ENCODE measurements around the gene FZD7. TPM values are rescaled to one million over a fixed set of nuclear protein-coding genes. Genes with fewer than 3 reads are reported as not detected.

FZD7 gene
- total RNA-seq, 4 donors from 2014 or later: 4.4 to 9.4 (median 6.4) TPM

- intact Hi-C loops (cut with DNase I; ENCODE audit: low total_unique reads): no loop called here
- no peaks in the 10 kb centered on the region for H3K27me3 ChIP-seq
- H3K4me3 ChIP-seq: no peak overlapping the region
- H3K9me3 ChIP-seq: no peaks in the 10 kb centered on the region
- TF ChIP-seq CTCF (IDR thresholded peaks at IDR 0.05 in 4 of 5, conservative IDR thresholded peaks at IDR 0.05 in 1 of 5): no peak
- no peak for TF ChIP-seq POLR2A (IDR thresholded peaks at IDR 0.05)
- in situ Hi-C loops (cut with MboI; ENCODE audit: low sequenced_read_pairs in 4 of 4): no loop called here
- H3K4me1 ChIP-seq: no peaks in the 10 kb centered on the region
- no peak for DNase-seq
- no peak for ATAC-seq
- H3K36me3 ChIP-seq: no peaks in the 10 kb centered on the region
- H3K27ac ChIP-seq: no peak overlapping the region
Measured at GRCh38 chr2:201996006-201996405, 37.6 kb upstream of the FZD7 start.

GRCh38 chr2:201996679-201997314 lies 36.9 kb upstream of the FZD7 start:
- no peaks in the 10 kb centered on the region for H3K27me3 ChIP-seq
- in situ Hi-C loops (cut with MboI; ENCODE audit: low sequenced_read_pairs in 4 of 4): no loop called here
- no peak for TF ChIP-seq CTCF (IDR thresholded peaks at IDR 0.05 in 4 of 5, conservative IDR thresholded peaks at IDR 0.05 in 1 of 5)
- no peak for TF ChIP-seq POLR2A (IDR thresholded peaks at IDR 0.05)
- no peaks in the 10 kb centered on the region for H3K4me1 ChIP-seq
- H3K36me3 ChIP-seq: no peaks in the 10 kb centered on the region
- no peak for DNase-seq
- intact Hi-C loops (cut with DNase I; ENCODE audit: low total_unique reads): no loop called here
- H3K9me3 ChIP-seq: no peaks in the 10 kb centered on the region
- no peak overlapping the region for H3K4me3 ChIP-seq
- ATAC-seq: no peak
- no peak overlapping the region for H3K27ac ChIP-seq

DNA sequence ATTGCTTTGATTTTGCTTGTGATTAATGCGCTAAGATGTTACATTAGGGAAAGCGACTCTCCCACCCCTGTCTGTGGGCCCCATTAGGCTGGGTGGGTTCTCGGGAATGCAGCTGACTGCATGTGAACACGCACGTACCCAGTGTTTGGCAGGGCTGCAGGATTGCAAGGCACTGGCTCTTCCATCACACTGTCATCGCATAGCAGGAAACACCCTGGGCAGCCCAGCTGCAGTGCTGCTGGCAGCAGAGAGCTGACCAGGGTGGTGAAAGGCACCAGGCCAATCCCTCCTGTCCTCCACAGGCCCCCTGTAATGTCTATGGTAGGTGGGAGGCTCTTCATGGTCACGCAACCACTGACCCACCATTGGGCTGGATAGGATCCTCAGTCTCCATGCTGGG lies 34.4 kb upstream of the FZD7 start:
- no peak overlapping the region for H3K27ac ChIP-seq
- no peaks in the 10 kb centered on the region for H3K36me3 ChIP-seq
- no peak for DNase-seq

DNA sequence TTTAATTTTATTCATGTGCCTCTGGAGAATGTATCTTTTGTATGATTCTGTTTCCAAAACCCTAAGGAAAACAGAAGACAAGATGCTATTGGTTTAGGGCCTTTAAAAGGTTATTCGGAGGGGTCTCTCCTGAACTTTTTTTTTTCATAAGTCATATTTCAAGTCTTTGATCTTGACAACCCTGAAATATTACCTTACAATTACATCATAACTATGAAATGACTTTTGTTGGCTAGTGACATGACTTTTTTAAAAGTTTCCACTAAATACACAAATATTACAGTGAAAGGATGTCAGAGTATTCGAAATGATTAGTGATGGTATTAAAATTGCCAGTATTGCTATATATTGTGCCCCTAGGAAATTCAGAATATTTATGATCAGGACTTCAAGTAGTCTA lies 31.8 kb upstream of the FZD7 start:
- H3K27ac ChIP-seq: no peak overlapping the region
- no peak for DNase-seq
- no peak overlapping the region for H3K4me3 ChIP-seq
- no peak for ATAC-seq
- intact Hi-C loops (cut with DNase I; ENCODE audit: low total_unique reads): no loop called here
- H3K27me3 ChIP-seq: no peaks in the 10 kb centered on the region
- H3K4me1 ChIP-seq: no peaks in the 10 kb centered on the region
- TF ChIP-seq POLR2A (IDR thresholded peaks at IDR 0.05) (no peak), CTCF (IDR thresholded peaks at IDR 0.05 in 4 of 5, conservative IDR thresholded peaks at IDR 0.05 in 1 of 5) (no peak)
- H3K9me3 ChIP-seq: no peaks in the 10 kb centered on the region
- in situ Hi-C loops (cut with MboI; ENCODE audit: low sequenced_read_pairs in 4 of 4): no loop called here
- no peaks in the 10 kb centered on the region for H3K36me3 ChIP-seq

More for the DNA sequence above, 34.4 kb upstream of the FZD7 start:
- in situ Hi-C loops (cut with MboI; ENCODE audit: low sequenced_read_pairs in 4 of 4): no loop called here
- H3K27me3 ChIP-seq: no peaks in the 10 kb centered on the region
- no peak overlapping the region for H3K4me3 ChIP-seq
- no peaks in the 10 kb centered on the region for H3K9me3 ChIP-seq
- H3K4me1 ChIP-seq: no peaks in the 10 kb centered on the region
- ATAC-seq: no peak
- intact Hi-C loops (cut with DNase I; ENCODE audit: low total_unique reads): no loop called here
- TF ChIP-seq CTCF (IDR thresholded peaks at IDR 0.05 in 4 of 5, conservative IDR thresholded peaks at IDR 0.05 in 1 of 5): no peak
- no peak for TF ChIP-seq POLR2A (IDR thresholded peaks at IDR 0.05)

GRCh38 chr2:202002381-202002780 lies 31.3 kb upstream of the FZD7 start:
- in situ Hi-C loops (cut with MboI; ENCODE audit: low sequenced_read_pairs in 4 of 4) (no loop called here), intact Hi-C loops (cut with DNase I; ENCODE audit: low total_unique reads) (no loop called here)
- Histone ChIP-seq H3K4me3 (no peak overlapping the region), H3K9me3 (no peaks in the 10 kb centered on the region), H3K27ac (no peak overlapping the region), H3K27me3 (no peaks in the 10 kb centered on the region), H3K4me1 (no peaks in the 10 kb centered on the region), H3K36me3 (no peaks in the 10 kb centered on the region)
- DNase-seq (no peak), ATAC-seq (no peak)
- TF ChIP-seq CTCF (IDR thresholded peaks at IDR 0.05 in 4 of 5, conservative IDR thresholded peaks at IDR 0.05 in 1 of 5) (no peak), POLR2A (IDR thresholded peaks at IDR 0.05) (no peak)

All from gastrocnemius medialis (tissue), 4 donors.